A549 treated with AZD2906 at 1 μM for 4 hours (cell line): ENCODE data around the gene ZNF571. TPM values are rescaled to one million over a fixed set of nuclear protein-coding genes. Genes with fewer than 3 reads are reported as not detected.

Source experiments
- total RNA-seq: library from RNA; stranded (reverse); fragments of 200-300 nt; extraction: Qiagen RNA extraction; gene quantifications from 5 replicates; pipeline ENCODE4 v1.2.3, GENCODE V29; 2022

The ZNF571 gene
- 0.55 to 1.5 TPM (median 0.92 TPM) in 5 replicates for total RNA-seq

DNA sequence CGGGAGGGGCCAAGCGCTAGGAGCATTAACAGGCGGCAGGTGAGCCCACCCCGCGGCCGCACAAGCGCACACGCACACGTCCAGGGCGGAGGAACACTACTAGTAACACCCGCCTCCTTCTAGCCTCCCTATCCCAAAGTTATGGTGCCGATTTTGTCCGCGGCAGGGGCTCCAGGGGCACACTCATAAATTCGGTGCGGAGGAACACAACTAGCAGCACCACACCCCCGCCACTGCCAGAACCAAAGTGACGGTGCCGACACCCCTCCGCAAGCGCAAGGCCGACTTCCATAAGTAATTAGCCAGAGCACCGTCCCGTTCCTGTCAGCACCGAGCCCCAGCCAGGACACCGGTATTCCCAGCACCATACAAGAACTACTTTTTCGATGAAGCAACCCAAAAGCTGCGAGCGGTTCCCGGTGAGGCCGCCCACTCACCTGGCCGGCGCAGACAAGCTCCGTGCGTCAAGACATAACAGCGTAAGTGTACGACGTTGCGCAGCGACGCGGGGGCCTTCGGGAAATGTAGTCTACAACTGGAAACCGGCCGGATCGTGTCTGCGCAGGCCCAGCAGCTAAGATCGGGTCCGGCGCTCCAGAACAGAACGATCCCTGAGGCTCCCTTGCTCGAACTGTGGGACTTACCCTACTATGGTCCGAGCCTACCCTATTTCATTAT, at the start of gene ZNF571, which contains the start of gene ZNF540:
Gene ZNF571, minus strand, starts transcription at position 489 of the 678 bp plus-strand sequence. CDS start 8,116 bp downstream, outside the sequence.
Gene ZNF540, plus strand, starts transcription at position 573 of the 678 bp plus-strand sequence. CDS start 3,572 bp downstream, outside the sequence.

Other genes starting within 250 kb of the ZNF571 start
- 2.6 to 3.7 TPM (median 3.1 TPM) in 5 replicates for gene ZNF527, start 223.7 kb downstream of the ZNF571 start, total RNA-seq
- 3.7 to 6.1 TPM (median 4.6 TPM) in 5 replicates for gene ZNF569, start 127.3 kb downstream of the ZNF571 start, total RNA-seq
- gene ZNF570, start 125.4 kb downstream of the ZNF571 start, total RNA-seq = 2.0 to 4.7 TPM (median 3.2 TPM) in 5 replicates
- gene ZNF793, start 87.9 kb downstream of the ZNF571 start, total RNA-seq = 0.01 to 0.08 TPM (median 0.03 TPM) in 5 replicates
- 0.05 to 0.15 TPM (median 0.09 TPM) in 4 of 5 replicates, not detected in the other for gene ZNF540, start 84 bp upstream of the ZNF571 start, total RNA-seq
- 5.5 to 11.1 TPM (median 7.1 TPM) in 5 replicates for gene ZFP30, start 60.7 kb upstream of the ZNF571 start, total RNA-seq
- 4.4 to 5.0 TPM (median 4.6 TPM) in 5 replicates for gene ZNF607, start 125.0 kb upstream of the ZNF571 start, total RNA-seq
- 2.0 to 2.3 TPM (median 2.1 TPM) in 5 replicates for gene ZNF573, start 184.8 kb upstream of the ZNF571 start, total RNA-seq